Skeletal muscle satellite cell (primary cell): Measurements from ENCODE around the gene MMAB.

Source experiments
- H3K27me3 ChIP-seq: 2 replicates; pipeline ENCODE4 v1.7.0; 2013; ENCODE audit warnings: low read length; ENCODE audit not compliant: control insufficient read depth, insufficient read depth
- H3K36me3 ChIP-seq: 2 replicates; pipeline ENCODE4 v1.7.0; 2013; ENCODE audit warnings: mild to moderate bottlenecking, control low read depth, low read length; ENCODE audit not compliant: insufficient read depth
- H3K4me1 ChIP-seq: 2 replicates; pipeline ENCODE4 v1.7.0; 2013; ENCODE audit warnings: low read length; ENCODE audit not compliant: control insufficient read depth, insufficient read depth
- H3K4me2 ChIP-seq: 2 replicates; pipeline ENCODE4 v1.7.0; 2013; ENCODE audit warnings: mild to moderate bottlenecking, low read length
- H3K4me3 ChIP-seq: 2 replicates; pipeline ENCODE4 v1.7.0; 2013; ENCODE audit warnings: low read length
- H3K9ac ChIP-seq: 2 replicates; pipeline ENCODE4 v1.7.0; 2013; ENCODE audit warnings: mild to moderate bottlenecking, low read depth, low read length, moderate library complexity
- H3K9me3 ChIP-seq: replicated peaks from 2 replicates; pipeline ENCODE4 v1.7.0; 2013; ENCODE audit warnings: mild to moderate bottlenecking, control low read depth, low read length

MMAB gene

GRCh38 chr12:109533487-109533740 lies 39.9 kb downstream of the MMAB start:
- H3K9ac ChIP-seq, result no peak overlapping the region
- no peaks in the 10 kb centered on the region for H3K9me3 ChIP-seq
- H3K4me1 ChIP-seq, result no peaks in the 10 kb centered on the region
- H3K27me3 ChIP-seq, result no peaks in the 10 kb centered on the region
- H3K4me3 ChIP-seq, result no peak overlapping the region
- H3K36me3 ChIP-seq, result peaks cover 40% of the 10 kb centered on the region
- H3K4me2 ChIP-seq, result no peak overlapping the region

DNA sequence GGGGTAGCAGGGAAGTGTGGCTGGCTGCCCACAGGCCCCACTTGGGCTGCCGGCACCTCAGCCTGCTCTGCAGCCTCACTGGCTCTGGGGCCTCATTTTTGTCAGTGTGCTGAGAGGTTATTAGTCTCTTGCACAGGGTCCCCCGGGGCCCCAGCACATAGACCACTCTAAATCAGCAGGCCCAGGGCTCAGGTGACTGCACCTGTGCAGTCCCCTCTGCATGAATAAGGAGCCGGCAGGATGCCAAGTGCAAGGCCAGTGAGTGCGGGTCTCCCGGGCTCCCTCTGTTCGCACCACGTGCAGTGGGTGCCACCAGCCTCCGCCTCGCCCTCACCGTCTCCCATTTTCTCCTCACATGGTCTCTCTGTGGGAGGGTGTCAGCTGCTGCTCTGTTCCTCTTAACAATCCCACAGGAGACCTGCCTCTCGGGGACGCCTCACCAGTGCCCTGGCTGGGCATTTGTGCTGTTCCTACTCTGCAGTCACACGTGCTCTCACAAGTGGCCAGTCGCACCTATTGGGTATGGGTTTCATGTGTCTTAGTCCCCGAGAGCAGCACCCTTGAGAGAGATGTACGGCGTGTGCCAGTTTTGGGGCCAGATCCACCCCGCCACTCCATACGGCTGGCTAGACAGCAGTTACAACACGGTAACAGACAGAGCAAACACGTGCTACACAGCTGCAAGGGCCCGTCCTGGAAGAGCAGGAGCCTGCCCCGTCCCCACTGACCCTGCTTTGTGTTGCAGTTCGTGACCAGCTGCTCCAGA lies 40.4 kb downstream of the MMAB start:
- Histone ChIP-seq H3K4me3 (no peak overlapping the region), H3K36me3 (peaks cover 40% of the 10 kb centered on the region), H3K4me1 (no peaks in the 10 kb centered on the region), H3K27me3 (no peaks in the 10 kb centered on the region), H3K9ac (no peak overlapping the region), H3K4me2 (no peak overlapping the region), H3K9me3 (no peaks in the 10 kb centered on the region)

GRCh38 chr12:109531411-109531810 lies 41.9 kb downstream of the MMAB start:
- H3K36me3 ChIP-seq, result peaks cover 48% of the 10 kb centered on the region
- H3K9me3 ChIP-seq, result no peaks in the 10 kb centered on the region
- H3K4me3 ChIP-seq, result no peak overlapping the region
- H3K4me1 ChIP-seq, result no peaks in the 10 kb centered on the region
- no peak overlapping the region for H3K9ac ChIP-seq
- H3K27me3 ChIP-seq, result no peaks in the 10 kb centered on the region
- H3K4me2 ChIP-seq, result no peak overlapping the region

- H3K9me3 ChIP-seq, result no peaks in the 10 kb centered on the region
- peaks cover 52% of the 10 kb centered on the region for H3K36me3 ChIP-seq
- no peaks in the 10 kb centered on the region for H3K27me3 ChIP-seq
- no peaks in the 10 kb centered on the region for H3K4me1 ChIP-seq
- no peak overlapping the region for H3K4me3 ChIP-seq
- no peak overlapping the region for H3K9ac ChIP-seq
- H3K4me2 ChIP-seq, result no peak overlapping the region
Measured at GRCh38 chr12:109529691-109530640, 43.3 kb downstream of the MMAB start.

DNA sequence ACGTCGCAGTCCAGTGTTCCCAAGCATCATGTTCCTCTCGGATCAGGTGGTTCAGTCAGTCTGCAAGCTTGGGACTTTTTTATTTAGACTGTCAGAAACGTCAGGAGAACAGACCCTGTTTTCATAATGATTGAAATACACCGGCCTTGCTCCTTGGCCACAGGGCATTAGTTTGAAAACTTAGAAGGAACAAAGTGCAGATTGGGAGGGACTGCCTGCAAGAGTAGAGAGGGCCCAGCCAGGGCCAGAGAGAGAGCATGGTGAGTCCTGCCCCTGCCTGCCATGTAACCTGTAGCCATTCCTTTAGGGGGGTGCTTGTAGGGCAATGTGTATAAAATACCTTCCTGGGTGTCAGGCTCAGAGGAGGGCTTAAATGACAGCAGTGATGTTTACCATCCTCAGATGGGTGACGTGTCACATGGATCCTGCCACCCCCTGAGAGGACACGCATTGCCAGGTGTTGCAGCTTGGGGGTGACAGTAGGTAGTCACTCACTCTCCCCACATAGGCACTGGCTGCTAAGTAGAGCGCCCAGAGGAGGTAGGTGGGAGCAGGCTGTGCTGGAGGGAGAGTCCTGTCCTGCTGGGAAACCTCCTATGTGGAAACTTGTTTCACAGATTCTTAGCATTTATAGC lies 45.7 kb downstream of the MMAB start:
- H3K4me3 ChIP-seq, result no peak overlapping the region
- peaks cover 56% of the 10 kb centered on the region for H3K36me3 ChIP-seq

GRCh38 chr12:109525279-109525585 lies 48.1 kb downstream of the MMAB start:
- Histone ChIP-seq H3K27me3 (no peaks in the 10 kb centered on the region), H3K9ac (no peak overlapping the region), H3K4me1 (no peaks in the 10 kb centered on the region), H3K36me3 (peaks cover 61% of the 10 kb centered on the region), H3K4me3 (no peak overlapping the region), H3K4me2 (no peak overlapping the region), H3K9me3 (no peaks in the 10 kb centered on the region)

More for the DNA sequence above, 45.7 kb downstream of the MMAB start:
- Histone ChIP-seq H3K4me2 (no peak overlapping the region), H3K9ac (no peak overlapping the region), H3K9me3 (no peaks in the 10 kb centered on the region), H3K27me3 (no peaks in the 10 kb centered on the region), H3K4me1 (no peaks in the 10 kb centered on the region)

DNA sequence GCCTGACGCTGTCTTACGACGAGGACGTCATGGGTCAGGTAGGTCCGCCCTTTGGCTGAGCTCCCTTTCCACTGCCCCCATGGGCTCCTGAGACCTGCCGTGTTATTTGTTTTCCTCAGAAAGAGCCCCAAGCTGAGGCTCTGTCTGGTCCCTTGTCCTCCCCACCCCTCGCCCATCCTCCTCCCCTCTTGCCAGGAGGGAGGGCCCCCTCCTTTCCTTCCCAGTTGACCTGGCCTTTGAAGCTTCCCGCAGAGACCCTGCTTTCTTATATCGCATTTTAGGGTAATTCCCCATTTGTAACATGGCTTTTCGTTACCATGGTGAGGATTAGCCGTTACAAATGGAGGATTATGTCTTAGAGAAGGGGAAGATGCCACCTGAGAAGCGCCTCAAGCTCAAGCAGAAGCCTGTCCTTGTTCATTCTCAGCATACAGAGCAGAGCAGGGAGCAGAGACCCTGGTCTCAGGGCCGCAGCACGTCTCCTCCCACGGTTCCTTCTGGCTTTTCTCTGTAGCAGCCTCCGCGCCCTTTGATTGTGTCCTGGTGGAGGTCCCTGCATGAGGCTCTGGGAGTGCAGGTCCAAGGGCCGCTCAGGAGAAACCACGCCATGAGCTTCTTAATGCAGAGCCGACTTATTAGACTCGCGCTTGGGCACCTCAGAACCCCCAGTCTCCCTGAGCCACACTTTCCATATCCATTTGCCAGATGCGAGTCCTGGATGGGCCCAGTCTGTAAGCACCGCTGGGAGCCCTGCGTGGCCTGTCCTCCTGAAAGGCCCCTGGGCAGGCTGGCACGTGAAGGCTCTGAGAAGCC lies 48.6 kb downstream of the MMAB start:
- peaks cover 2% of the 10 kb centered on the region for H3K4me1 ChIP-seq
- H3K4me3 ChIP-seq, result no peak overlapping the region
- H3K4me2 ChIP-seq, result no peak overlapping the region
- no peak overlapping the region for H3K9ac ChIP-seq
- no peaks in the 10 kb centered on the region for H3K27me3 ChIP-seq
- no peaks in the 10 kb centered on the region for H3K9me3 ChIP-seq
- H3K36me3 ChIP-seq, result peaks cover 63% of the 10 kb centered on the region

GRCh38 chr12:109523504-109523903 lies 49.8 kb downstream of the MMAB start:
- no peaks in the 10 kb centered on the region for H3K9me3 ChIP-seq
- no peaks in the 10 kb centered on the region for H3K27me3 ChIP-seq
- peaks cover 11% of the 10 kb centered on the region for H3K4me1 ChIP-seq
- no peak overlapping the region for H3K4me3 ChIP-seq
- no peak overlapping the region for H3K4me2 ChIP-seq
- peaks cover 60% of the 10 kb centered on the region for H3K36me3 ChIP-seq
- no peak overlapping the region for H3K9ac ChIP-seq

- H3K27me3 ChIP-seq, result no peaks in the 10 kb centered on the region
- no peaks in the 10 kb centered on the region for H3K9me3 ChIP-seq
- H3K36me3 ChIP-seq, result peaks cover 60% of the 10 kb centered on the region
- H3K4me3 ChIP-seq, result no peak overlapping the region
- peaks cover 11% of the 10 kb centered on the region for H3K4me1 ChIP-seq
- H3K4me2 ChIP-seq, result no peak overlapping the region
- no peak overlapping the region for H3K9ac ChIP-seq
Measured at GRCh38 chr12:109523071-109523470, 50.2 kb downstream of the MMAB start.

DNA sequence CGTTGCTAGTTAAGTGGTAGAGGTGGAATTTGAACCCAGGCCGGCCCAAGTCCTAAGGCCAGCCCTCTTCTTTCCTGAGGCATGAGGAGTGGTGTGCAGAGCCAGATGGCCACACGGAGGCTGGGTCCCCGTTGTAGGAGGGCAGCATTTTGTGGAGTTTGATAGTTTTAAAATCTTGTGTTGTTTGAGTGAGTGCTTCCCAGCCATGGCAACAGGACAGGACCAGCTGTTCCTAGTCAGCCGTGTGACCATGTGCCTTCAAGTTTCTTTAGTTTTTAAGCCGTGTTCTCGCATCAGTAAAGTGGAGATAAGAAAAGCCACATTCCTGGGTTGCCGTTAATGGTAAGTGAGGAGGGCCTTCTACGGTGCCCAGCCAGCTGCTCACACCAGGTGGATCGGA lies 51.5 kb downstream of the MMAB start:
- peaks cover 62% of the 10 kb centered on the region for H3K36me3 ChIP-seq

DNA sequence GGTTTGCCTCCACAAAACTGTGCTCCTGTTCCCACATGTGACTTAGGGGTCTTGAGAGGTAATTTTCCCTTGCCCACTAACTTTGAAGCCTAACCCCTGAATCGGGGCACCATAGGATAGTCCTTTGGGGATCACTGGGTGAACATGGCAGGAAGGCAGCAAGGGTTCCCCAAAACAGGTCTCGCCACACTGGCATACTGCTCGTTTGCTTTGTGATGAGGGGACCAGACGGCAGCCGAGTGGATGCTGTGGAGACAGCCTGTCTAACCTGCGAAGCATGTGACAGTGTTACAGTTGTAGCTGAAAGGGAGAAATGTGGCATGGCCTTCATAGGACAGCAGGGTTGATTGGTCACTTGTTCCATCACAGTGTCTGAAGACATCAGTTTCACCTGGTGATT lies 53.5 kb downstream of the MMAB start:
- Histone ChIP-seq H3K36me3 (peaks cover 63% of the 10 kb centered on the region), H3K4me1 (peaks cover 11% of the 10 kb centered on the region), H3K9ac (peak overlapping the region; percentile 40), H3K9me3 (no peaks in the 10 kb centered on the region), H3K4me2 (no peak overlapping the region), H3K27me3 (no peaks in the 10 kb centered on the region), H3K4me3 (no peak overlapping the region)

More for the DNA sequence above, 51.5 kb downstream of the MMAB start:
- Histone ChIP-seq H3K9me3 (no peaks in the 10 kb centered on the region), H3K9ac (no peak overlapping the region), H3K4me3 (no peak overlapping the region), H3K4me2 (no peak overlapping the region), H3K27me3 (no peaks in the 10 kb centered on the region), H3K4me1 (peaks cover 11% of the 10 kb centered on the region)
